Kasumi-1 (cell line): ENCODE measurements around the gene WNT7B.
A peak's percentile ranks its signal among the peaks of the same experiment; 100 is the strongest.

ENCODE experiments used
- DNase-seq, 2 experiments: peaks; one replicate each; lab custom pipeline; 2025; lab: John Stamatoyannopoulos, UW

WNT7B gene

DNA sequence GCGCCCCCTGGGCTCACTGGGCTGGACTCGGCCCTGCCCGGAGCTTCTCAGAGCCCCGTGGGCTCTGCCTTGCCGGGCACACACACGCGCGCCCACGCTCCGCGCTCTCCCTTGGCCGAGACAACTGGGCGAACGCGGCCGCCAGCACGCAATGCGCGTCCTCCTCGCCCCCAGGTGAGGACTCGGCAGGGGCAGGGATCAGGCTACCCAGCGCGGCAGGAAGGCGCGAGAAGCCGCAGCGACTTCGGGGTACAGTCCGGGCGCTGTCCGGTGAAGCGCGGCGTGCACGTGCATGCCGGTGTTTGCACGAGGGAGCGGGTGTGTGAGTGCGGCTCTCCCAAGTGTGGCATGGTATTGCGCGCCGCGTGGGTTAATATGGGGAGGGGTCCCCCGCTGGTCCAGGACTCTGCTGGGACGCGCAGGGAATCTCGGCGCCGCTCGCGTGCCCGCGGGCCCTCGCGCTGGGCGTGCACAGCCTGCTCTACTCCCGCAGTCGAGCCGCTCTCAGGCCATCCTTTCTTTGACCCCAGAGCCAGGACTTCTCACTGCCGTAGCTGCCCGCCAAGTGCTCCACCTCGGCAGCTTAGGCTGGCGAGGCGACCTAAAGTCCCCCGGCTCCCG, 5.4 kb downstream of the WNT7B start:
- DNase-seq = no peak

DNA sequence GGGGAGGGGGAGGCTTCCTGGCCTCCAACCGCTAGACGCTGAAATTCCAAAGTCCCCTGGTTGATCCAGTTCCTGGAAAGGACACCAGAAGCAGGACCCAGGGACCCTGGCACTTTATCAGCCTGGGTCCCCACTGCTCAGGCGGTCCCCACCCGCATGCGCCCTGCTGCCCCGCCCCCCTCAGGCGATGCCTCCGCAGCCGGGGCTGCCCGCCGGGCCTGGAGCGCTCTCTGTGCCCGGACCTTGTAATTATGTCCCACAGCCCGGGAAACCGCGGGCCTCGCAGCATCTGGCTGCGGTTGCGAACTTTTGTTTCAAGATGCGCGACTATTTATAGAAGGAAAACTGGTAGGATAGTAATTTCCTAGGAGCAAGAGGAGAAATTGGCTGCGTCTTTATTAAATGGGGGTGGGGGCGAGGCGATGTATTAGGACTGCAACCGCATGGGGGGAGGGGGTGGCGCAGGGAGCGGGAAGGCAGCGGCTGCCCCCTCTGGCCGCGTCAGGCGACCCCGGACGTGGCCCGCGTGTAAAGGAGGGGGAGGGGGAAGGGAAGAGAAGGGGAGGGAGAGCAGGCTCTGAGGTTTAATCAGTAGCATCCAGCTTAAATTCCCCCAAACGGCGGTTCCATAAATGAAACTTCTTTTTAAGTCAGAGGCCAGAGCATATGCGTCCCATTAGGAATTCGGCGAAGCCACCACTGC, 6.1 kb downstream of the WNT7B start:
- DNase-seq = no peak

DNA sequence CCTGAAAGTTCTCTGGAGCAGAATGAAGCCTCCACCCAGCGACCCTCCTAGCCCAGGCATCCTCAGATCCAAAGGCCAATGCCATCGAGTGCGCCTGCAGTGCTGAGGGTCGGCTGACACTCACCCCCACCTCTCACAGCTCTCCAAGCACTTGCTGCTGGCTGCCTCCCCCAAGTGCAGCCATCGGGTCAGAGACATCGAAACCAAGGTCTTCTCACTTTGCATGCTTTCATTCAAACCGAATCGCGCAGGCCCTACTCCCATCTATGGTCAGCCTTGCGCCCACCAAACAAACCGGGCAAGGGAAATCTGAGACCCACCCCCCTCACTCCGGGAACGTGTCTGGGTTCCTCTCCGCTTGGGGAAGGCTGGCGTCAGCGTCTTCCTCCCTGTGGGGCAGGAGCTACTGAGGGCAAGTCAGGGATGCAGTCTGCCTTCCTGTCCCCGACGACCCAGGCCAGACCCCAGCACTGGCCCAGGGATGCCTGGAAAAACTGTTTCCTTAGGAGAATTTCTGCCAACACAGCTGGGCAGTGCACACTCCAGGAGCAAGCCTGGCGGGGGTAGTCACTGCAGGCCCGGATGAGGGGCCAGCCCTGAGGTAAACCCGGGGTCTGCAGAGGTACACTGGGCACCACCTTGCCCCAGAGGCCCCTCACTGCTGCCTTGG, 7.0 kb downstream of the WNT7B start:
- no peak for DNase-seq

DNA sequence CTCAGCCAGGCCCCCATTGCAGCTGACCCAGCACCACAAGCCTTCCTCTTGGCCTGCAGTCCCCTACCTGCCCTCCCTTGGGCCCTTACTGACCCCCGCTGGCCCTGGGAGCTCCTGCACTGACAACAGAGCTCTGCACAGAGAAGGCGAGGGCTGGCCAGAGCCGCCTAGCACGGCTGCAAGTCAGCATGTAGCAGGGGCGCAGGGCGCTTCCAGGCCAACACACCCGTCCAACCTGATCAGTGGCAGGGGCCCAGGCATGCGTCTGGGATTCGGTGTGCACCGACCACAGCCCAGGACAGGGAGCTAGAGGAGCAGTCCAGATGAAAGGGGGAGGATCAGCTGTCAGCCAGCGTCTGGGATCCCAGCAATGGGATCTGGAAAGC, 7.6 kb downstream of the WNT7B start:
- DNase-seq = no peak

DNA sequence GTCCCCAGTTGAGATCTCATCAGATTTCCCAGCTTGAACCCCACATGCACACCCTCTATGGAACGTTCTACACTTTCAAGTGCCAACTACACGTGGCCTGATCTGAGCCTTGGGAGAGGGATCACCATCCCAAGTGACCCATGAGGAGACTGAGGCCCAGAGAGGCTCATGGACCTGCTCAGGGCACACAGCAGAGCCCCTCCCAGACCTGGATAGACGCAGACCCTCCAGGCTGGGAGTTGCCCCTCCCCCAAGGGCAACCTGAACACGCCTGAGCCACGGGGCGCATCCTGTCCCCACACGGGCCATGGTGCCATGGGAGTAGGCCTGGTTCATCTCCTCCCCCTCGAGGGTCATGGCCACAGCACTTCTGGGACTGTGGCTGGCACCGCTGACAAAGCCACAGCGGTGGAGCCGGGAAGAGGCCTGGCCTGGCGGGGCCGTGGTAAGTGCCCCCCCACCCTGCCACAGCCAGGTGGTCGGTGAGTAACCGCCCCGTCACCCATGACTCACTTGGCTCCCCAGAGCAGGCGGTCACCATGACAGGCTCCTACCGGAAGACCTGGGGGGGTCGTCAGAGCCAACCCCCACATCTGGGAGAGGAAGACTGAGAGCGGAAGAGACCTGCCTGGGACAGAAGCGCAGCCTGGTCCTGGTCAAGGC, 8.1 kb downstream of the WNT7B start:
- DNase-seq = no peak

DNA sequence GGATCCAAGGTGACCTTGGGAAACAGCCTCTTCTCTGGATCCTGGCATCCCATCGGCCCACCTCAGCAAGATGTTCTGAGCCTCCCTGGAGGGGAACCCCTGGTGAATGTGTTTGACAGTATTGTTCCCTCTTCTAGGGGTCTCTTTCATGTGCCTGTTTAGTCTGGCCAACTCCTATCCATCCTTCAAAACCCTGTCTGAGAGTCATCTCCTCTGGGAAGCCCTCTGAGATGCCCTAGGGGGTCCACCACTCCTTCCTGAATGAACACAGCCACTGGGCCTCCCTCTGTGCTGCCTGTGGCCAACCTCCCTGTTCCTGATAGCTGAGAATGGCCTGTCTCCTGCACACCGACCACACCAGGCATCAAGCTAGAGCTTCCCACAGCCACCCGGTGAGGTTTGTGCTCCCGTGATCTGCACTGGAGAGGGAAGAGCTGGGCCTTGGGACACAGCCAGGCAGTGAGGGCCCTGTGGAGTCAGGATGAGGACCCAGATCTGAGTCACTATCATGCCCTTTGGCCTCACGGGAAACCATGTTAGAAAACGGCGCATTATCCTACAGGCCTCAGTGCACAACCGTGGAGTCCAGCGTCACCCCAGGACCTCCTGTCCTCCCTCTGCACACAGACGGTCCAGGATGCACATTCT, 8.8 kb downstream of the WNT7B start:
- DNase-seq = no peak

DNA sequence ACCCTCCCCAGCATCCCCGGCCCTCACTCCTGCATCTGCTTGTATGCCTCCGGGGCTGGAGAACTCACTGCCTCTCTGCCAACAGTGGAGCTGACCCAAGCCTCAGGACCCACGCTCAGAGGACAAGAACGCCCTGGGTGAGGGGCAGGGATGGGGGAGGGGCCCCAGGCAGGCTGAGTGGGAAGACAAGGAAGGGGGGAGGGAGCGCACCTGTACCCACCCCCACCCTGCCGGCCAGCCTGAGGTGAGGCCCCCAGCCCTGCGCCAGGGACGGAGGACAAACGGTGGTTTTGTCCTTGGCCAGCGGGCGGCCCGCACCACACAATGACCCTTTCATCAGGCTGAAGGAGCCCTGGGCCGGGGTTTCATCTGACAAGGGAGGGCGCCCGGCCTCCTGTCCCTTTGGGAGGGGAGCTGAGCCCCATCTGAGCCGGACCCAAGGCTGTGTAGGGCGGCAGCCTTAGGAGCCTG, 10.0 kb downstream of the WNT7B start:
- DNase-seq = no peak

DNA sequence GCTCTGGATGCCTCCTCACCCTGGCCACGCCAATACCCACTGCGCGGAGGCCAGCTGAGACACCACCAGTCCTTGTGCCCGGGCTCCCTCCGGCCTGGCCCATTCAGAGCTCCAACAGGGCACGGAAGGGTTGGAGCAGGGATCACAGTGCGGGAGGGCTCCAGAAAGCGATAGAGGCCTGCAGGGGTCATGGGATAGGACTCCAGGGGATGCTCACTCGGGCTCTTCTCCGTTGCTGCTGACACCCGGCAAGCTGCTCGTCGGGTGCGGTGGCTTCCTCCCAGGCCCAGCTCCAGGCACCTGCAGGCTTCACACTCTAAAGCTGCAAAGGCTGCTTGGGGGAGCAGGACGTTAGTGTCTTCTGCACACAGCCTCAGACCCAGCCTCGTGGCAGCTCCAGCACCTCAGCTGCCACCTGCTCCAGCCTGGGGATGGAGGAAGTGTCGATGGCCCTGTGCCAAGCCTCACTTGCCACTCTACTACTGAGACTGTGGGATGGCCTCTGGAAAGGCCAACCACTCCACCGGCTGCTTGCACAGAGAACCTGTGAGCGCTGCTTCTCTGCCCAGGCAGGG, 10.6 kb downstream of the WNT7B start:
- peak; percentile 11 to 16 for DNase-seq

DNA sequence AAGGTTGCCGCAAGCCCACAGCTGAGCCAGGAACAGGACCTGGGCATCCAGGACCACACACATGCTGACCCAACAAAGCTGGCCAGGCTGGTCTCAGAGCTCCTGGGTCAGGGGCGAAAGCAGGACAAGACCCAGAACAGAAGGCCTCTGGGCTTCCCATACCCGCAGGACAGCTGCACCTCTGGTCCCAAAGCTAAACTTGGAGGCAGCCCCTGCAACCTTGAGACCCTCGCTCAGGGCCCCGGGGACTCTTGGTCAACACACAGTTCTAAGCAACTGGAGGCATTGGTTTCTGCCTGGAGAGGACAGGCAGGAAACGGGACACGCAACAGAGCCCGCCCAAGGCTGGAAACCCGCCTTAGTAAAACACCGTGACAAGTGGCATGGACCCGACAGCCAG, 11.4 kb downstream of the WNT7B start:
- DNase-seq = no peak

DNA sequence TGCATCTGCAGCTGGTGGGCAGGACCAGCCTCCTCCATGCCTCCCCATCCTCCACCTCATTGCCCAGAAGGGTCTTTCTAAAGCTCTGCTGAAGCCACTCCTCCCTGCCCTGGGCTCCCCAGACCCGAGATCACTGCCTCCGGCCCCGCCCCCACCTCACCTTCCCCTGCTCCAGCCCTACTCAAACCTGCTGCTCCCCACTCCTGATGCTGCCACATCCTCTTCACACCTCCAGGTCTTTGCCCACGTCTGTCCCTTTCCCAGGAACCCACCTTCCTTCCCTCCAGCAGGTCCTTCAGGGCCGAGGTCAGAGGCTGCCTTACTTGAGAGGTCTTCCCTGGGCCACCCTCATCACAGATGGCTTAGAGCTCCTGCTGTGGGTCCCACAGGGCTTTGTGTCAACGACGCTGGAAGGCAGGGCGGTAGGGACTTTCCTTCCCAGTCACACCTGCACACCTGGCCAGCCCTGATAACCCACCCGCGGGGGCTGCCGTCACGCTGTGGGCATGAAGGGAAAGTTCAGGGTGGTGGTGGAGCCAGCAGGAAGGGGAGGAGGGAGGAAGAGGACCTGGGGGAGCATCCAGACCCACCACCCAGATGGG, 11.9 kb downstream of the WNT7B start:
- DNase-seq = no peak

DNA sequence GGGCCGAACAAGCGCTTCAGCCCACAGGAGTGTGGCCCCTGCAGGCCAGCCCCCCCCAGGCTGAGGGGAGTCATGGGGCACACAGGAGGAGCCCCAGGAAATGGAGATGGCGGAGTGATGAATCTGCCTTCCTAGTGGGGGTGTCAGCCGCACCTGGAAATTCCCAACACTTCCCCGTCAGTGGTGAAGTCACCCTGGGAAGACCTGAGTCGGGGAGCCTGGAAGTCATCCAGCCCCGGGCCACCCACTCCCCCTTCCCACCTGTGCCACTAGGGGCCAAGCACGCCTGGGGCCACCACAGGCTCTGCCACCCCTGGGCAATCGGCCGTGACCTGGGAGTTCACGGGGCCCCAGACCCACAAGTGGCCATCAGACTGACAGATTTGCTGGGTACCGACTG, 12.6 kb downstream of the WNT7B start:
- no peak for DNase-seq

DNA sequence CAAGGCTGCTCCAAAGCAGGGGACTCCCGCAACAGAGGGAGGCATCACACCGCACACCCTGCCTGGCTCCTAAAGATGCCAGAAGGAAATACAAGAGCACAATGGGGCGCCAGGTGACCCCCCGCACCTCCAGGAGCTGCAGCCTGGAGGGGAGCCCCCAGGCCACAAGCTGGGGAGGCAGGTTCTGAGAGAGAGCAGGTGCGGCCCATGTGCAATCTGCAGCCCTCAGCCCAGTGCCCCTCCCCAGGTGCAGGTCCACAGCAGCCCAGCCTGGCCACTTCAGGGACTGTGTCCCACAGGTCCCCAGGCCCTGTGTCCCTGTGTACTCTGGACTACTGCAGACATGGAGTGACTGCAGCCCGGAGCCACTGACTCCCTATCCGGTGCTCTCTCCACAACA, 13.1 kb downstream of the WNT7B start:
- DNase-seq = no peak

DNA sequence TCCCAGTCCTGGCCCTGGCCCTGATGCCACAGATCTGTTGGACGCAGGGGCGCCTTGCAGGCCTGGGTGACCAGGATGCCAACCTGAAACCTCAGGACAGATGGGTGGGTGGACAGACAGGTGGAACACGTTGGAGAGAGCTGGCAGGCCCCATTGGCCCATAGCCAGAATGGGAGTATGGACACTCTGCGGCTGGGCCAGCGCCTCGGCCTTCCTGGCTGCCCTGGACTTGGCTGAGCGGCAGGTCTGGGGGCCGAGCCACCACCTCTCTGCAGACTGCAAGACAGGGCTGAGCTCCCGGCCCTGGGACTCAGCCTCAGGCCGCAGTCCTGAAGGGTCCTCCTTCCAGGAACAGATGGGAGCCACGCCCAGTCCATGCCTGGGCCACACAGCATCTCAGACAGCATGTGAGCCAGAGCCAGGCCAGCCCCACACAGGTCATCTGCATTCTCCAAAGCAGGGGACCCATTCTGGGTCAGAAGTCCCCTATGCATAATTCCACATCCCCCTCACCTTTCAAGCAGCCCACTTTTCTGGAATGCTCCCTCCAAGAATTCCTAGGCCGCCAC, 14.1 kb downstream of the WNT7B start:
- no peak for DNase-seq

DNA sequence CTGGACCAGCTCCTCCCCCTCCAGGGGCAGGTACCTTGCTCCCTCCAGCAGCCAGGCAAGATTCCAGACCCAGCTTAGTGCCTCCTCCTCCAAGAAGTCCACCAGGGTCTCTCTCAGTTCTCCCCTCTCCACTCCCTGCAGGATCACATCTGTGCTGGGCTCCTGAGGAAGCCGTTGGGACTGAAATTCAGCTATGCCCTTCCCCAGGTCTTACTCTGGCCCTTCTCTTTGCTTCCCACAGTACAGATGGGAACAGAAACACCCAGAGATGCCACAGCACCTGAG, 14.6 kb downstream of the WNT7B start:
- DNase-seq = no peak

DNA sequence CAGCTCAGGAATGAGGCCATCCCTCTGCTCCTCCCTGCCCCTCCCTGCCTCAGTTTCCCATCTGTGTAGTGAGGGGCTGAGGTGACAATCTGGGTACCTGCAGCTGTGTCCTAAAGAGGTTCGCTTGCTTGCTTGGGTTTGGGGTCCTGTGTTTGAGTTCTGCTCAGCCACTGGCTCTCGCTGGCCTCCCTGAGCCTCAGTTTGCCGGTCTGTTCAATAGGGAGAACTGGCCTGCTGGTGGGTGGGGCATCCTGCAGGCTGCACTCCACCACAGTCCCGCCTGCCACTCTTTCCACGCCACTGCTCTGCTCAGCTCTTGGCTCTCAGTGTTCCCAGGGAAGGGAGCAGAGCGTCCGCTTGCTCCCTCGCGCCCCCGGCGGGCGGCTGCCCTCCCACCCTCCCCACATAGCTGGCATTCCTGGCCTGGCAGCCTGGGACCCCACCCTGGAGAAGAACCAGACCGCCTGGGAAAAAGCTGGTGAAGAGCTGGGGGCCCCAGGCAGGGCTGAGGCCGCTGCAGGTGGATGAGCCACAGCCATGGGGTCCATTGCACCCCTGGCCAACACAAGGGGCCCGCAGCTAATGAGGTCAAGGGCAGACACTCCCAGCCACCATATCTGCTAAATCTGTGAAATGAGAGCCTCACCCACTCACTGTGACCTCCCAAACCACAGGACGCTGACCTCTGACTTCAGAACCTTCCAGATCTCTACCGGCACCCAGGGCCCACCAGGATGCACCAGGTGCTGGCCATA, 15.1 kb downstream of the WNT7B start:
- no peak for DNase-seq

DNA sequence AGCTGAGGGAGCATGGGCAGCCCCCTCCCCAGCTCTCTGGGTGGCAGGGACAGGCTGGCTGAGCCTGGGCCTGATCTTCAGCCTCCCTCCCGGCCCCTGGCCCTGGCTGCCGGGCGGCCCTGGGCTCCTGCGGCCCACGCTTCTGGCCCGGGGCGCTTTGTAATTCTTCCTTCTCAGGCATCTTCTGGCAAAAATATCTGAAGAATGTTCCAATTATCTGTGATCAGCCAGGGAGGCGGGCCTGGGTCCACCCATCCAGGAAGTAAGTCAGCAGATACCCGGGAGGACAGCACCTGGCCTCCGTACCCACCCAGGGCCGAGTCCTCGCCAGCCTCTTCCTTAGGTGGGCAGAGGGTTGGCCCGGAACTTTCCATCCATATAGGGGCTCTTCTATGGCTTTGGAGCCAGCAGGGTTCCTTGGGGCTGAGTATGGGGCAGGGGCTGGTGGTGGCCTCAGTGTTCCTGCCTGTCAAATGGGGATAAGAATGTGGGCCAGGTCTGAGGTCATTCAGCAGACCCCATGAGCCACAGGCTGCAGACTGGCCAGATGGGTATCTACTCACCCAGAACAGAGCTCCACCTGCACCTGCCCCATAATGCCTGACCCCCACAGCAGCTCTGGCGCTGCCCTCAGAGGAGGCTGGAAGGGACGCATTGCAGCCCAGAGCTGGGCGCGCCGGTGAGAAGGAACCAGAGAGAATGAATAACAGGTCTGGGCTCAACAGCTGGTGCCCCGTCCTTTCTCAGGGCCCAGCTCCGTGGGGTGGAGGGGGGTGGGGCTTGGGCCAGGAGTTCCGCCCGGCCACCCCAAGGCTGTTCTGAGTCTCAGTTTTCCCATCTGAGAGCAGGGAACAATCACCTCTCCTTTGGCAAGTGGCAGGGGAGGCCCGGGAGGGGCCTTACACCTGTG, 16.2 kb downstream of the WNT7B start:
- DNase-seq = no peak

DNA sequence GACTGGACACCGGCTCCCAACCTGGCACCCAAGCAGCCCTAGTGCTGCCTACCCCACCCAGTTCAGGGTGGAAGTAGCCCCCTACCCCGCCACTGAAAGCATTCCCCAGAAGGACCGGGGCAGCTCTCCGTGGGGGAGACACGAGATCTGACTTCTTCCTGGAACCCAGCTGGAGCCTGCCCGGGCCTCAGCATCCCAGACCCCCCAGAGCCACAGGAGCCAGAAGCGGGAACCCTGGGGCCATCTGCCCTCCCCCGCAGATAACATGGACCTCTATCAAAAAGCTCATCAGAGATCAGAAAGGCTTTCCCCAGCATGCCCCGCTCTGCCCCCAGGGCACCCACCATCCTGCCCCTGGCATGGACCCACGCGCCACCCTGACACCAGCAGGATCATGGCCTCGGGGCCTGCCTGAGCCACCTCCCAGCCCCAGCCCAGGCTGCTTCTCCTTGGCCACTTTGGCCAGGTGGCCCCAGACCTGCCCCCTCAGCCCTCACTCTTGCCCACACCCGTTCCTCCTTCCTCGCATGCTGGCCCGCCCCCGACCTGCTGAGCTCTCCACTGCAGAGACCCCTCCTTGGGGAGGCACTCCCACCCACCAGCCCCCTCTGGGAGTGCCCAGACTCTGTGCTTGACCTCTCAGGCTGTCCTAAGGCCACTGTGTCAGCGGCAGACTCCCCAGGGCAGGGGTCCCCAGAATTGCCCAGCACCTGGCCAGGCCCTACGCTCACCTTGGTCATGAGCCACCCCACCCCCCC, 17.1 kb downstream of the WNT7B start:
- no peak for DNase-seq

DNA sequence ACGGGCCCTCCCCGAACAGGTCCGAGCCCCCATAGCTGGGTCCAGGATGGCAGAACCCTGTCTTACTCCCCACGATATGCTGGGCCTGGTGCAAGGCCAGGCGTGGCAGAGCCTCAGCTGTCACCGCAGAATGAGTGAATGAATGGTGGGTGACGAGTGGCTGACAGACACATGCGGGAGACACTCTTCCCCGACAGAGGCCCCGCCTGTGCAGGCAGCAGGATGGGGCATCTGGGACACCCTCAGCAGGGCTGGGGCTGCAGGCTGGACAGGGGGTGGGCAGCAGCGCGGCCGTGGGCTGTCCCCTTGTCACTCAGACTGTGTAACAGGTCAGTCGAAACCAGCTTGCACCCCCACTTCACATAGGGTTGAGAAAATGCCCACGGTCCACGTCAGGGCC, 18.0 kb downstream of the WNT7B start:
- no peak for DNase-seq

DNA sequence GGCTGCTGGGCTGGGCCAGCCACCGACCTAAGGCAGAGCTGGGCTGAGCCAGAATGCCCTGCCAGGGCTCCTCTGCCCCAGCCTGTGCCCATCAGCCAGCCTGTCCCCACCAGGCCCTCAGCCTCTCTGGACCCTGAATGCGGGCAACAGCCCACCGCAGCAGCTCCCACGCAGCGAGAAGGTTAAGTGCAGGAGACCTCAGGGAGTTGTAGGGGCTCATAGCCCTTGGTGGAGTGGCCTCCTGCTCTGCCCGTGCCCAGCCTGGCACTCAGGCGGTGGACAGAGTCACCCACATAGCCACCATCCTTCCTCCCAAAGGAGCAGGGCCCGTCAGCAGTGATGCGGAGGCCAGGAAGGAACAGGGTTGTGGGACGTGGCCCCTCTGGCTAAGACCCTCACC, 19.1 kb downstream of the WNT7B start:
- DNase-seq = no peak
